ENCODE results near the gene TMEM30A. TPM values are rescaled to one million over a fixed set of nuclear protein-coding genes. Genes with fewer than 3 reads are reported as not detected.

Gene TMEM30A
- total RNA-seq, 1 experiment from 2014 or later = 65.2 TPM

DNA sequence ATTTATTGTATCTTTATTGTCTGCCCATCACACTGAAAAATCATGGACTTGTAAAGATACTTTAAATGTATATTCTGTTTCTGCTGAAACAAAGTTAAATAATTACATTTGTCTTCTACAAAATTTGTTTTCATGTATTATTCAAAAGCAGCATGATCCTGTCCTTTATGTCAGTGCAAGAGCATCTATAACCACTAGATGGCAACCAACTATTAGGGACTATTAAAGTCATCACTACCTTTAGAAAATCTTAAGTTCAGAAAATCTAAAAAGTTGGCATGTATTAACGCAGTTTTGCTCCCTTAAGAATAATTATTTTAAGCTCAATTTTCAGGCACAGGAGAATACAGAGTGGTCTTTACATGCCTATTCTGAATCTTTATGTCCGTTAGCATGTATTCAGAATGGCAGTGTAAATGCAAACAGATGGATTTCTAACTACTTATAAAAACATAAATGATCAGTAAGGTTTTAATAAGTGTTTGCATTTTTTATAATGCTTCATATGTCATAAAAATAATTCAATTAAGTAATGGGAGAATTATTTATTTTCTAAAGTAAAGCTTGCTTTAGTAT, 17.8 kb downstream of the TMEM30A start:
- no CpG with 5 or more reads among the region's 2 CpGs for WGBS (ENCODE audit: extremely low coverage, insufficient read length, low lambda C conversion rate)
- H2BK5ac ChIP-seq (ENCODE audit: insufficient read length, low read length) = no peak overlapping the region
- no peak overlapping the region for H2BK120ac ChIP-seq (ENCODE audit: low read depth, low read length, poor library complexity, severe bottlenecking)
- no peaks in the 10 kb centered on the region for H3K27me3 ChIP-seq (ENCODE audit: insufficient read depth, low read length)
- H3K56ac ChIP-seq (ENCODE audit: insufficient read length, low read depth, low read length) = no peak overlapping the region
- Mint-ChIP-seq H3K4me1 (peaks cover 30 to 33% of the 10 kb centered on the region in 2 experiments), H3K36me3 (ENCODE audit: insufficient read depth in 1 of 3, low read depth in 3 of 3) (peaks cover 12 to 37% (median 27%) of the 10 kb centered on the region in 3 experiments), H3K4me3 (no peak overlapping the region), H3K27me3 (ENCODE audit: low read depth) (no peaks in the 10 kb centered on the region), H3K27ac (peak overlapping the region in 2 of 3 experiments; percentile 20 to 40; a peak in 1 of 7 replicates), H3K9me3 (peaks cover 0 to 3% of the 10 kb centered on the region in 2 experiments; a peak in 2 of 5 replicates)
- no peak overlapping the region for H2BK20ac ChIP-seq (ENCODE audit: low read depth, low read length, poor library complexity, severe bottlenecking)
- TF ChIP-seq, protein P1, sequence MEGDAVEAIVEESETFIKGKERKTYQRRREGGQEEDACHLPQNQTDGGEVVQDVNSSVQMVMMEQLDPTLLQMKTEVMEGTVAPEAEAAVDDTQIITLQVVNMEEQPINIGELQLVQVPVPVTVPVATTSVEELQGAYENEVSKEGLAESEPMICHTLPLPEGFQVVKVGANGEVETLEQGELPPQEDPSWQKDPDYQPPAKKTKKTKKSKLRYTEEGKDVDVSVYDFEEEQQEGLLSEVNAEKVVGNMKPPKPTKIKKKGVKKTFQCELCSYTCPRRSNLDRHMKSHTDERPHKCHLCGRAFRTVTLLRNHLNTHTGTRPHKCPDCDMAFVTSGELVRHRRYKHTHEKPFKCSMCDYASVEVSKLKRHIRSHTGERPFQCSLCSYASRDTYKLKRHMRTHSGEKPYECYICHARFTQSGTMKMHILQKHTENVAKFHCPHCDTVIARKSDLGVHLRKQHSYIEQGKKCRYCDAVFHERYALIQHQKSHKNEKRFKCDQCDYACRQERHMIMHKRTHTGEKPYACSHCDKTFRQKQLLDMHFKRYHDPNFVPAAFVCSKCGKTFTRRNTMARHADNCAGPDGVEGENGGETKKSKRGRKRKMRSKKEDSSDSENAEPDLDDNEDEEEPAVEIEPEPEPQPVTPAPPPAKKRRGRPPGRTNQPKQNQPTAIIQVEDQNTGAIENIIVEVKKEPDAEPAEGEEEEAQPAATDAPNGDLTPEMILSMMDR (conservative IDR thresholded peaks at IDR 0.05) = peak; percentile 89
- no peak overlapping the region for H3K18ac ChIP-seq (ENCODE audit: insufficient read length, low read depth, low read length)
- H3K79me2 ChIP-seq (ENCODE audit: insufficient read depth, low read length) = 0 out of 2 replicates have a peak, but pooled peaks cover 4% of the 10 kb centered on the region
- no peak overlapping the region for H4K8ac ChIP-seq (replicated peaks; ENCODE audit: insufficient read length, low read depth, low read length)
- H4K91ac ChIP-seq (ENCODE audit: insufficient read length, low read depth, low read length) = no peak overlapping the region
- peaks cover 5% of the 10 kb centered on the region; the same call in 1 of the 2 replicates for H3K4me1 ChIP-seq (ENCODE audit: insufficient read depth, low read length)
- no peak for DNase-seq
- H2BK15ac ChIP-seq (ENCODE audit: low read depth, low read length) = no peak overlapping the region
- H2AFZ ChIP-seq (ENCODE audit: low read length) = no peak overlapping the region
- no peak overlapping the region for H3K4ac ChIP-seq (ENCODE audit: low read depth, low read length)
- no peaks in the 10 kb centered on the region for H3K9me3 ChIP-seq (ENCODE audit: control insufficient read depth, low read depth, low read length)
- no peak overlapping the region for H3K23ac ChIP-seq (ENCODE audit: insufficient read length, low read depth, low read length)
- H3K23me2 ChIP-seq (ENCODE audit: insufficient read length, low read depth, low read length, poor library complexity, severe bottlenecking) = no peaks in the 10 kb centered on the region
- no peak overlapping the region for H3K9ac ChIP-seq (ENCODE audit: extremely low read depth, insufficient read length, low read length)
- no peak overlapping the region for H2AK5ac ChIP-seq (ENCODE audit: insufficient read length, low read length)
- no peak overlapping the region for H2BK12ac ChIP-seq (ENCODE audit: insufficient read length, low read depth, low read length)
- no peaks in the 10 kb centered on the region for H3K79me1 ChIP-seq (ENCODE audit: insufficient read depth, low read depth, low read length, poor library complexity, severe bottlenecking)
- H3K14ac ChIP-seq (ENCODE audit: insufficient read depth, low read length) = no peak overlapping the region
- no peak overlapping the region for H4K5ac ChIP-seq (ENCODE audit: insufficient read length, low read depth, low read length)
- no peak overlapping the region for H3T11ph ChIP-seq (ENCODE audit: low read length)
- H4K20me1 ChIP-seq (ENCODE audit: control insufficient read depth, insufficient read depth, insufficient read length) = no peaks in the 10 kb centered on the region
- H3K27ac ChIP-seq (ENCODE audit: insufficient read length, low read depth, low read length) = no peak overlapping the region
- no peak overlapping the region for H3K4me2 ChIP-seq (ENCODE audit: insufficient read depth, insufficient read length, low read length)
